GM21825 (cell line): ENCODE measurements around the gene AS3MT.
"Not testable (repeated sequence)": the region's sequence is repeated elsewhere in the genome, so short reads cannot be mapped to it uniquely, and the experiment has no call there.

ENCODE experiments used
- ATAC-seq: cut with Tn5 transposase; IDR thresholded peaks from one replicate; pipeline ENCODE4 v1.9.1; 2021; ENCODE audit warnings: mild to moderate bottlenecking, moderate library complexity; ENCODE audit not compliant: unreplicated experiment

Gene AS3MT

GRCh38 chr10:102855731-102856436 lies 13.4 kb upstream of the AS3MT start:
- not testable (repeated sequence) for ATAC-seq

DNA sequence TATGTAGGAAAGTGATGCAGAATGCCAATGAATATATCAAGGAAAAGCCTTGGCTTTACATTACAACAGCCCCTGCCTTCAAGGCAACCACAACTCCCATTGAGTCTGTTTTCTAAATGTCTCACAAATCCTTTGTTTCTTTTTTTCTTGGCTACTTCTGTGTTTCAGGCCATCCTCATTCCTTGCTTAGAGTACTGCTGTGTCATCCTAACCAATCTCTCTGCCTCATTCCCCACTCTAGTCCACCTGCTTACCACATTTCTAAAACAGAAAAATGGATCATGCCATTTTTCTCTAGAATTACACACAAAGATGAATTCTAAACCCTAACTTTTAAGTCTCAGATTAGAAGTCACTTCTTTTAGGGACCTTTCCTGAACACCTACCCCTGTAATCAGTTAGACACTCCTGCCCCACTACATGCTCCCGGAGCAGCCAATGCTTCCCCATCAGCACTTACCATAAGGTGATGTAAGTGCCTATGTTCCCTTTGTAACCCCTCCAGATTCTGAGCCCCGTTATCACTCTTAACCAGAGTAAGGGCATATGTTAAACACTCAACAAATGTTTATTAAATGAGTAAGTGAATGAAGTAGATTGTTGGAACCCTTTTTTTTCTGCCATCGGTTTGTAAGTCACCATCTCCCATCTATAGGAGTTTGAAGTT lies 12.4 kb upstream of the AS3MT start:
- no peak for ATAC-seq

GRCh38 chr10:102859911-102860310 lies 9.4 kb upstream of the AS3MT start:
- no peak for ATAC-seq

GRCh38 chr10:102863660-102864059 lies 5.6 kb upstream of the AS3MT start:
- ATAC-seq = no peak

DNA sequence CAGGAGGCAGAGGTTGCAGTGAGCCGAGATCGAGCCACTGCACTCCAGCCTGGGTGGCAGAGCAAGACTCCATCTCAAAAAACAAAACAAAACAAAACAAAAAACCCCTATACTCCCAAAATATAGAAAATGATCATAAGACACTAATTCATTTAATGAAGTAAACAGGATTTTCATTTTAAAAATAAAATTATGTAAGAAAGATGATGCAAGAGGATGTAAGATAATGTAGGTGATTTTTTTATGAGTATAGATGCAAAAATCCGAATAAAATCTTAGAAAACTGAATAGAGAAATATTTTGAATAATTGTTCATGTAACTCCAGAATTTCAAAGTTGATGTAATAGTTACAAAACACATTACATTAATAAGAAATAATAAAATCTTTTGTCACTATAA lies 3.6 kb upstream of the AS3MT start:
- ATAC-seq = no peak

DNA sequence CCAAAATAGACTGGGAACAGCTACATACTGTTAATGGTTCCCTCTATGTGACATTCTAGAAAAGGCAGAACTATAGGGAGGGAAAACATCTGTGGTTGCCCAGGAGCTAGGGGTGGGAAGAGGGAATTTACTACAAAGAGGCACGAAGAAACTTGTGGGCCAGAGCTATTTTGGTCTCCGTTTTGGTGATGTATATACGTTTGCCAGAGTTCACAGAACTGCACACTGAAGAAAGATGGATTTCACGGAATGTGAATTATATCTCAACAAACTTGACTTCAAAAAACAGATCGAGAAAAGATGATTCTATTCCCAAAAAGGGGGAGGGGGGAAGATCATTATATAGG lies 386 bp upstream of the AS3MT start:
- ATAC-seq = no peak

GRCh38 chr10:102870221-102870620 lies 951 bp downstream of the AS3MT start:
- no peak for ATAC-seq

DNA sequence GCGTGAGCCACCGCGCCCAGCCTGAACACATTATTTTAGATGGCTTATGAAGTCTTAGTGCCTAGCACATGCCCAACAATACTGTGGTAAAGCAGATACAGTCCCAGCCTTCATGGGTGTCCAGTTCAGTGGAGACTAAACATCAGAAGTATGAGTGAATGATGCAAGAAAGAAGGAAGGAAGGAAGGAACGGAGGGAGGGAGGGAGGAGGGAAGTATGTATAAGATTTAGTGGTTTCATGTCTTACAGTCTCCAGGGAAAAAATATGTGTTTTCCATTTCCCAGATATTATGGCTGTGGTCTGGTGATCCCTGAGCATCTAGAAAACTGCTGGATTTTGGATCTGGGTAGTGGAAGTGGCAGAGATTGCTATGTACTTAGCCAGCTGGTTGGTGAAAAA lies 2.9 kb downstream of the AS3MT start:
- no peak for ATAC-seq

GRCh38 chr10:102876747-102877153 lies 7.5 kb downstream of the AS3MT start:
- no peak for ATAC-seq

GRCh38 chr10:102878629-102879028 lies 9.4 kb downstream of the AS3MT start:
- ATAC-seq = no peak

- no peak for ATAC-seq
Measured at GRCh38 chr10:102880256-102880655, 11.0 kb downstream of the AS3MT start.

- ATAC-seq = no peak
Measured at GRCh38 chr10:102888048-102888447, 18.8 kb downstream of the AS3MT start.

DNA sequence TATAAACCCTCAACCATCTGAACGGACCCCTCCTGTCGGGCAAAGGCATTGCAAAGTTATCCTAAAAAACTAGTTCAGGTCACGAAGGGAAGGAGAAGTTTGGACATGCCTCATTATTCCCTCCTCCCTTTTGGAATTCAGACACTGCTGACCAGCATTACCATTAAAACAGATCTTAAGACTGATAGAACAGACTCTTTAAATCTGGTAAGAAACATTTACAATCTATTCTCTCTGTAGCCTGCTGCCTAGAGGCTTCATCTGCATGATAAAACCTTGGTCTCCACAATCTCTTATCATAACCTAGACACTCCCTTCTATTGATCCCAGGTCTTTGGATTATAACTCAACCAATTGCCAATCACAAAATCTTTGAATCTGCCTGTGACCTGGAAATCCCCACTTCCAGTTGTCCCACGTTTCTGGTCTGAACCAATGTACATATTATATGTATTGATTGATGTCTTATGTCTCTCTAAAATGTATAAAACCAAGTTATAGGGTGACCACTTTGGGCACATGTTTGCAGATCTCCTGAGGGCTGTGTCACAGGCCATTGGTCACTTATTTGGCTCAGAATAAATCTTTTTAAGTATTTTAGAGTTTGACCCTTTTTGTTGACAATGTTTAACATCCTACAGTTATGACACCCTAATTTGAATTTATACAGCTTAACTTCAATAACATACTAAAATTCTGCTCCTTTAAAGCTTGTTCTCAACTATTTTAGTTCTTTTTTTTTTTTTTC lies 25.4 kb downstream of the AS3MT start:
- no peak for ATAC-seq

GRCh38 chr10:102900006-102900405 lies 30.7 kb downstream of the AS3MT start:
- no peak for ATAC-seq

GRCh38 chr10:102904346-102904745 lies 35.1 kb downstream of the AS3MT start:
- ATAC-seq = no peak

DNA sequence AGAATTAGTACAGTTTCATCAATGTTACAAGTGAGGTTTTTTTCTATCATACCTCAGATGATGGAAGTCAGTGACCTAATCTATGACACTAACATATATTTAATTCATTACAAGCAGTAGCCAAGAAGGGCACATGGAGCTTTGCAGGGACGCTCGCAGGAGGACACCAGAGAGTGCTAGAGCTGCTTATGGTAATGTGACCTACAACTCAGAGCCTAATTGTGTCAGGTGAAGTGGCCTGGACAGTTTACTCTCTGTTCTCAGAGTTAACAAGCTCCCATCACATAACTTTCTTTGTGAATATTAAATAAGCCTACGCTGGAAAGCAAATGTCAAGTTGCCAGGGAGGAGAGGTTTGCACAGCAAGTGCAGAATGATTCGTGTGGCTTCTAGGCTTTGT lies 37.2 kb downstream of the AS3MT start:
- ATAC-seq = no peak

DNA sequence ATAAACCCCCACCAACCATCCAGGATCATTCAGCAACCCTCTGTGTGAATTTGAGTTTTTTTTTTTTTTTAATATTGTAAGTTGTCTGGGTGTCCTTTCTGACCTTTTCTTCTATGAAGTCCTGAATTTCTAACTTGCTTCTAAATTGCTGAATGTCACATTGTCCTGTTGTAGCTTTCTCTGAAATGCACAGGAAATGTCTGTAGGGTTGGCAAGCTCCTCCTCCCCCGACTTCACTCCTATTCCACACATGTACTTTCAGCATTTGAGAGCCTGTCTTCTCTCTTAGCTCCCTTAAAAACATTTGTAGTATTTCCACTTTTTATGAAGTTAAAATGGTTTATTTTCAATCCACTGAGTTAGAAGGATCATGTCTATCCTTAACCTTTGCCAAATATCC lies 45.5 kb downstream of the AS3MT start:
- no peak for ATAC-seq

DNA sequence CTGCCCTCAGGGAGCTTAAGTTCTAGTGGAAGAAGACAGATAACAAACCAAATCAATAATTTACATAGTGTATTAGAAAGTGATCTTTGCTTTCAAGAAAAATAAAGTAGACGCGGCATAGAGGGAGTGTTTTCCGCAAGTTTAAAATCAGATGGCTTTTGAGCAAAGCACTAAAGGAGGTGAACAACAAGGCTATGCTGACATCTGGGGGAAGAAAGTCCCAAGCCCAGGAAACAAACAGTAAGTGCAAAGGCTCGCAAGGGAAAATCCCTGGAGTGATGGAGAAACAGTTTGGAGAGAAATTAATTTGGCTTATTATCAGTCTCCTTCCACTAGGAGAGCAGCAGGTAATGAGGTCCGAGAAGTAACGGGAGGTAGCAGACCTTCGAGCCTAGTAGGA lies 46.9 kb downstream of the AS3MT start:
- no peak for ATAC-seq

GRCh38 chr10:102917314-102917961 lies 48.2 kb downstream of the AS3MT start:
- ATAC-seq = peak; percentile 41

GRCh38 chr10:102917962-102918816 lies 48.9 kb downstream of the AS3MT start, which contains the start of gene CNNM2:
Gene CNNM2 (plus strand): TSS chr10:102918294. CDS start chr10:102918481, 187 bp downstream.
- ATAC-seq = peak; percentile 89
